GM23338 (cell line): ENCODE measurements around the gene CCL4L2. TPM values are rescaled to one million over a fixed set of nuclear protein-coding genes. Genes with fewer than 3 reads are reported as not detected.
"Not testable (repeated sequence)": the region's sequence is repeated elsewhere in the genome, so short reads cannot be mapped to it uniquely, and the experiment has no call there.

Experiments
- ATAC-seq: fragments of 200-7000 bp; cut with Tn5 transposase; 3 replicates; pipeline ENCODE4 v1.9.1; 2020
- DNase-seq: peaks from one replicate; pipeline ENCODE4 v3.0.0-alpha.2; 2015; ENCODE audit warnings: low spot score
- H2AFZ ChIP-seq: fragments of 200-600 bp; sonication (generic); 2 replicates; pipeline ENCODE4 v1.8.0; 2016; ENCODE audit warnings: antibody characterized with exemption, mild to moderate bottlenecking, moderate library complexity
- H3F3A ChIP-seq: fragments of 200-600 bp; sonication (generic); replicated peaks from 2 replicates; pipeline ENCODE4 v1.8.0; 2017; ENCODE audit warnings: antibody characterized with exemption, mixed run types, low read depth
- H3K27ac ChIP-seq: fragments of 200-600 bp; sonication (generic); 2 replicates; pipeline ENCODE4 v1.6.1; 2016; ENCODE audit warnings: low read depth
- H3K27me3 ChIP-seq: fragments of 200-600 bp; sonication (generic); 2 replicates; pipeline ENCODE4 v1.8.0; 2016; ENCODE audit warnings: mild to moderate bottlenecking, mixed run types, moderate library complexity; ENCODE audit not compliant: insufficient read depth
- H3K36me3 ChIP-seq: fragments of 200-600 bp; sonication (generic); 2 replicates; pipeline ENCODE4 v1.8.0; 2016; ENCODE audit warnings: mild to moderate bottlenecking; ENCODE audit not compliant: insufficient read depth
- H3K4me1 ChIP-seq: fragments of 200-600 bp; sonication (generic); 2 replicates; pipeline ENCODE4 v1.8.0; 2016; ENCODE audit warnings: mild to moderate bottlenecking, moderate library complexity; ENCODE audit not compliant: insufficient read depth
- H3K4me2 ChIP-seq: fragments of 200-600 bp; sonication (generic); 2 replicates; pipeline ENCODE4 v1.7.1; 2017; ENCODE audit warnings: mixed run types
- H3K4me3 ChIP-seq: fragments of 200-600 bp; sonication (generic); 2 replicates; pipeline ENCODE4 v1.6.1; 2016; ENCODE audit warnings: mixed run types
- H3K79me2 ChIP-seq: fragments of 200-600 bp; sonication (generic); replicated peaks from 2 replicates; pipeline ENCODE4 v1.8.0; 2017; ENCODE audit warnings: mild to moderate bottlenecking; ENCODE audit not compliant: insufficient read depth
- H3K9me2 ChIP-seq: fragments of 200-600 bp; sonication (generic); 2 replicates; pipeline ENCODE4 v1.8.0; 2017; ENCODE audit not compliant: insufficient read depth
- H4K20me1 ChIP-seq: fragments of 200-600 bp; sonication (generic); replicated peaks from 2 replicates; pipeline ENCODE4 v1.8.0; 2017; ENCODE audit warnings: mild to moderate bottlenecking; ENCODE audit not compliant: insufficient read depth
- H3K27ac Mint-ChIP-seq: 2 replicates; pipeline ENCODE4 v1.8.0; 2020; ENCODE audit warnings: inconsistent platforms, mild to moderate bottlenecking, moderate library complexity, mixed read lengths
- H3K27me3 Mint-ChIP-seq: 3 replicates; pipeline ENCODE4 v1.8.0; 2022; ENCODE audit warnings: low read depth, mild to moderate bottlenecking, moderate library complexity, mixed read lengths, inconsistent platforms; ENCODE audit not compliant: insufficient read depth, poor library complexity
- H3K36me3 Mint-ChIP-seq: 3 replicates; pipeline ENCODE4 v1.8.0; 2021; ENCODE audit warnings: low read depth, mild to moderate bottlenecking, inconsistent platforms, moderate library complexity, mixed read lengths
- H3K4me1 Mint-ChIP-seq: 3 replicates; pipeline ENCODE4 v1.8.0; 2020; ENCODE audit warnings: mild to moderate bottlenecking, inconsistent platforms, mixed read lengths
- H3K4me3 Mint-ChIP-seq: 3 replicates; pipeline ENCODE4 v1.8.0; 2021; ENCODE audit warnings: moderate library complexity, mild to moderate bottlenecking, inconsistent platforms, mixed read lengths
- H3K9me3 Mint-ChIP-seq: 3 replicates; pipeline ENCODE4 v1.8.0; 2020; ENCODE audit warnings: moderate library complexity, mild to moderate bottlenecking, inconsistent platforms, mixed read lengths
- CREB1 ChIP-seq: fragments of 250-450 bp; sonication (Bioruptor Pico); IDR thresholded peaks from 2 replicates; pipeline ENCODE4 v1.5.0; 2020; ENCODE audit warnings: low read depth, mild to moderate bottlenecking, moderate library complexity
- ETS1 ChIP-seq: IDR thresholded peaks from 2 replicates; pipeline ENCODE4 v1.6.1; 2016; ENCODE audit warnings: antibody characterized with exemption
- EZH2phosphoT487 ChIP-seq: fragments of 200-600 bp; sonication (generic); IDR thresholded peaks from one replicate; pipeline ENCODE4 v1.8.1; 2018; ENCODE audit warnings: antibody characterized with exemption; ENCODE audit not compliant: unreplicated experiment
- NANOG ChIP-seq: IDR thresholded peaks from 2 replicates; pipeline ENCODE4 v1.6.1; 2016; ENCODE audit warnings: antibody characterized with exemption, borderline replicate concordance
- POLR2AphosphoS5 ChIP-seq: IDR thresholded peaks from 2 replicates; pipeline ENCODE4 v1.6.1; 2016; ENCODE audit warnings: antibody characterized with exemption, low read depth
- STAT1 ChIP-seq: IDR thresholded peaks from one replicate; pipeline ENCODE4 v1.6.1; 2016; ENCODE audit warnings: antibody characterized with exemption; ENCODE audit not compliant: unreplicated experiment
- ZNF114 ChIP-seq: fragments of 250-450 bp; sonication (Bioruptor Pico); IDR thresholded peaks from 2 replicates; pipeline ENCODE4 v1.5.0; 2020; ENCODE audit warnings: mild to moderate bottlenecking, moderate library complexity
- ZNF331 ChIP-seq: fragments of 250-450 bp; sonication (Bioruptor Pico); IDR thresholded peaks from 2 replicates; pipeline ENCODE4 v1.5.0; 2020; ENCODE audit warnings: low read depth, mild to moderate bottlenecking, moderate library complexity
- polyA plus RNA-seq: library from polyadenylated mRNA; unstranded; fragments of >200 nt; fragmentation: Nextera tagmentation; extraction: Ambion mirVana; gene quantifications from 2 replicates; pipeline ENCODE4 v1.2.1, GENCODE V29; 2016
- total RNA-seq: library from RNA; depleted of rRNA; stranded (reverse); fragments of >200 nt; shearing (Covaris generic); gene quantifications from 2 replicates; pipeline ENCODE4 v1.2.3, GENCODE V29; 2014
- TF ChIP-seq, protein P1 (sequence below): fragments of 250-450 bp; sonication (Bioruptor Pico); IDR thresholded peaks from 2 replicates; pipeline ENCODE4 v1.5.0; 2020; ENCODE audit warnings: mild to moderate bottlenecking, moderate library complexity

The CCL4L2 gene
- total and polyA plus RNA-seq, 2 experiments from 2014 or later: not detected

GRCh38 chr17:36209575-36209974, 1.3 kb upstream of the CCL4L2 start:
- peaks cover 1% of the 10 kb centered on the region for H3K27me3 Mint-ChIP-seq
- TF ChIP-seq ZNF331 (CRISPR knock-in tag): no peak
- TF ChIP-seq POLR2AphosphoS5: no peak
- no peak for TF ChIP-seq STAT1
- no peak for TF ChIP-seq NANOG

DNA sequence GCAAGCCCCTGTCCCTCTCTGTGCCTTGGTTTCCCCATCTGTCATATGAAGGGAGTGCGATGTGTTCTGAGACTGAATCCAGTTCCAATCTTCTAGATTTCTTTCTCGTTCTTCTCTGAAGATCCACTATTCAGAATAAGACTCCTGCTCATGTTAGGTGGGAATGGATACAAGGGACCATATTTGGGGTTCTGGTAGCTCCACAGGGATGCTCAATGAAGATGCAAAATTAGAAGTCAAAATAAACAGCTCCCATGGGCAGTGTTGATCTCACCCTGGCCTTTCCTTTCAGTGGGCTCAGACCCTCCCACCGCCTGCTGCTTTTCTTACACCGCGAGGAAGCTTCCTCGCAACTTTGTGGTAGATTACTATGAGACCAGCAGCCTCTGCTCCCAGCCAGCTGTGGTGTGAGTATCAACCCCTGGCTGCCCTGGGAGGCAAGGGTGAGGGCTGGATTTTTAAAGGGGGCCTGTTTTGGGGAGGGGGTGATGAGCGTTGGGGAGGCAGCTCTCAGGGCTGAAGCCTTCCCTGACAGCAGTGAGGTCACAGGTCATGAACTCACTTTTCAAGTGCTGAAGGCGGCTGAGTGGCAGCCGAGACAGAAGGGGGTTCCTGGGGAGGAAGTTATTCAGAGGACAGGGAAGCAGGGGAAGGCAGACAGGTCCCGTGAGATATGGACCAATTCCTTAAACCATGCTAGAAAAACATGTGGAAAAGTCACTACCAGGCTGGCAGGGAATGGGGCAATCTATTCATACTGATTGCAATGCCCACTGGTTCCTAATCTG, 815 bp downstream of the CCL4L2 start:
- H3K27me3 Mint-ChIP-seq, H3K27ac Mint-ChIP-seq: not testable (repeated sequence)

More at GRCh38 chr17:36209575-36209974, 1.3 kb upstream of the CCL4L2 start:
- Histone ChIP-seq H4K20me1 (no peaks in the 10 kb centered on the region), H3K4me1 (no peaks in the 10 kb centered on the region), H3K27me3 (no peaks in the 10 kb centered on the region), H3K9me2 (no peaks in the 10 kb centered on the region), H3F3A (no peaks in the 10 kb centered on the region), H3K27ac (no peak overlapping the region), H3K36me3 (no peaks in the 10 kb centered on the region), H3K4me2 (no peak overlapping the region), H3K4me3 (no peak overlapping the region), H3K79me2 (no peaks in the 10 kb centered on the region), H2AFZ (no peak overlapping the region)
- DNase-seq: no peak
- Mint-ChIP-seq H3K4me1 (peaks cover 10% of the 10 kb centered on the region; the same call in 2 of the 3 replicates), H3K36me3 (no peaks in the 10 kb centered on the region), H3K4me3 (no peak overlapping the region), H3K27ac (no peak overlapping the region), H3K9me3 (no peaks in the 10 kb centered on the region)
- ATAC-seq: no peak

DNA sequence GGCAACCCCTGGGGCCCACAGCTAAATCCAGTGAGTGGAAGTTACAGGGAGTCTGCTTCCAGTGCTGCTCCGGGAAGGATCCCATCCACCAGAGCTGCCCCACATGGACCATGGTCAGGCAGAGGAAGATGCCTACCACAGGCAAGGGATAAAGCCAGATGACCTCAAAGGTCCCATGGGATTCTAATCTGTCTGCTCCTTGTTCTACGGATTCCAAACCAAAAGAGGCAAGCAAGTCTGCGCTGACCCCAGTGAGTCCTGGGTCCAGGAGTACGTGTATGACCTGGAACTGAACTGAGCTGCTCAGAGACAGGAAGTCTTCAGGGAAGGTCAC, 1.4 kb downstream of the CCL4L2 start:
- no peaks in the 10 kb centered on the region for H3K36me3 Mint-ChIP-seq
- no peak for DNase-seq
- H3K4me1 Mint-ChIP-seq: peaks cover 10% of the 10 kb centered on the region; the same call in 2 of the 3 replicates
- H3K27ac Mint-ChIP-seq: no peak overlapping the region
- Histone ChIP-seq H3K4me1 (no peaks in the 10 kb centered on the region), H3K27me3 (no peaks in the 10 kb centered on the region), H3K9me2 (peaks cover 5% of the 10 kb centered on the region), H3K36me3 (no peaks in the 10 kb centered on the region), H3K27ac (no peak overlapping the region), H3K4me2 (no peak overlapping the region), H3K79me2 (no peaks in the 10 kb centered on the region), H4K20me1 (no peaks in the 10 kb centered on the region), H3K4me3 (no peak overlapping the region), H2AFZ (no peak overlapping the region), H3F3A (no peaks in the 10 kb centered on the region)
- no peaks in the 10 kb centered on the region for H3K9me3 Mint-ChIP-seq
- no peak for ATAC-seq
- H3K27me3 Mint-ChIP-seq: peaks cover 3% of the 10 kb centered on the region
- no peak overlapping the region for H3K4me3 Mint-ChIP-seq
- no peak for TF ChIP-seq EZH2phosphoT487
- no peak for TF ChIP-seq POLR2AphosphoS5
- no peak for TF ChIP-seq ETS1
- TF ChIP-seq NANOG: no peak
- no peak for TF ChIP-seq STAT1
- TF ChIP-seq, protein P1, sequence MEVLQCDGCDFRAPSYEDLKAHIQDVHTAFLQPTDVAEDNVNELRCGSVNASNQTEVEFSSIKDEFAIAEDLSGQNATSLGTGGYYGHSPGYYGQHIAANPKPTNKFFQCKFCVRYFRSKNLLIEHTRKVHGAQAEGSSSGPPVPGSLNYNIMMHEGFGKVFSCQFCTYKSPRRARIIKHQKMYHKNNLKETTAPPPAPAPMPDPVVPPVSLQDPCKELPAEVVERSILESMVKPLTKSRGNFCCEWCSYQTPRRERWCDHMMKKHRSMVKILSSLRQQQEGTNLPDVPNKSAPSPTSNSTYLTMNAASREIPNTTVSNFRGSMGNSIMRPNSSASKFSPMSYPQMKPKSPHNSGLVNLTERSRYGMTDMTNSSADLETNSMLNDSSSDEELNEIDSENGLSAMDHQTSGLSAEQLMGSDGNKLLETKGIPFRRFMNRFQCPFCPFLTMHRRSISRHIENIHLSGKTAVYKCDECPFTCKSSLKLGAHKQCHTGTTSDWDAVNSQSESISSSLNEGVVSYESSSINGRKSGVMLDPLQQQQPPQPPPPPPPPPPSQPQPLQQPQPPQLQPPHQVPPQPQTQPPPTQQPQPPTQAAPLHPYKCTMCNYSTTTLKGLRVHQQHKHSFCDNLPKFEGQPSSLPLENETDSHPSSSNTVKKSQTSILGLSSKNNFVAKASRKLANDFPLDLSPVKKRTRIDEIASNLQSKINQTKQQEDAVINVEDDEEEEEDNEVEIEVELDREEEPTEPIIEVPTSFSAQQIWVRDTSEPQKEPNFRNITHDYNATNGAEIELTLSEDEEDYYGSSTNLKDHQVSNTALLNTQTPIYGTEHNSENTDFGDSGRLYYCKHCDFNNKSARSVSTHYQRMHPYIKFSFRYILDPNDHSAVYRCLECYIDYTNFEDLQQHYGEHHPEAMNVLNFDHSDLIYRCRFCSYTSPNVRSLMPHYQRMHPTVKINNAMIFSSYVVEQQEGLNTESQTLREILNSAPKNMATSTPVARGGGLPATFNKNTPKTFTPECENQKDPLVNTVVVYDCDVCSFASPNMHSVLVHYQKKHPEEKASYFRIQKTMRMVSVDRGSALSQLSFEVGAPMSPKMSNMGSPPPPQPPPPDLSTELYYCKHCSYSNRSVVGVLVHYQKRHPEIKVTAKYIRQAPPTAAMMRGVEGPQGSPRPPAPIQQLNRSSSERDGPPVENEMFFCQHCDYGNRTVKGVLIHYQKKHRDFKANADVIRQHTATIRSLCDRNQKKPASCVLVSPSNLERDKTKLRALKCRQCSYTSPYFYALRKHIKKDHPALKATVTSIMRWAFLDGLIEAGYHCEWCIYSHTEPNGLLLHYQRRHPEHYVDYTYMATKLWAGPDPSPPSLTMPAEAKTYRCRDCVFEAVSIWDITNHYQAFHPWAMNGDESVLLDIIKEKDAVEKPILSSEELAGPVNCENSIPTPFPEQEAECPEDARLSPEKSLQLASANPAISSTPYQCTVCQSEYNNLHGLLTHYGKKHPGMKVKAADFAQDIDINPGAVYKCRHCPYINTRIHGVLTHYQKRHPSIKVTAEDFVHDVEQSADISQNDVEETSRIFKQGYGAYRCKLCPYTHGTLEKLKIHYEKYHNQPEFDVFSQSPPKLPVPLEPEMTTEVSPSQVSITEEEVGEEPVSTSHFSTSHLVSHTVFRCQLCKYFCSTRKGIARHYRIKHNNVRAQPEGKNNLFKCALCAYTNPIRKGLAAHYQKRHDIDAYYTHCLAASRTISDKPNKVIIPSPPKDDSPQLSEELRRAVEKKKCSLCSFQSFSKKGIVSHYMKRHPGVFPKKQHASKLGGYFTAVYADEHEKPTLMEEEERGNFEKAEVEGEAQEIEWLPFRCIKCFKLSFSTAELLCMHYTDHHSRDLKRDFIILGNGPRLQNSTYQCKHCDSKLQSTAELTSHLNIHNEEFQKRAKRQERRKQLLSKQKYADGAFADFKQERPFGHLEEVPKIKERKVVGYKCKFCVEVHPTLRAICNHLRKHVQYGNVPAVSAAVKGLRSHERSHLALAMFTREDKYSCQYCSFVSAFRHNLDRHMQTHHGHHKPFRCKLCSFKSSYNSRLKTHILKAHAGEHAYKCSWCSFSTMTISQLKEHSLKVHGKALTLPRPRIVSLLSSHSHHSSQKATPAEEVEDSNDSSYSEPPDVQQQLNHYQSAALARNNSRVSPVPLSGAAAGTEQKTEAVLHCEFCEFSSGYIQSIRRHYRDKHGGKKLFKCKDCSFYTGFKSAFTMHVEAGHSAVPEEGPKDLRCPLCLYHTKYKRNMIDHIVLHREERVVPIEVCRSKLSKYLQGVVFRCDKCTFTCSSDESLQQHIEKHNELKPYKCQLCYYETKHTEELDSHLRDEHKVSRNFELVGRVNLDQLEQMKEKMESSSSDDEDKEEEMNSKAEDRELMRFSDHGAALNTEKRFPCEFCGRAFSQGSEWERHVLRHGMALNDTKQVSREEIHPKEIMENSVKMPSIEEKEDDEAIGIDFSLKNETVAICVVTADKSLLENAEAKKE (CRISPR knock-in tag): no peak
- no peak for TF ChIP-seq CREB1
- no peak for TF ChIP-seq ZNF114 (CRISPR knock-in tag)

More for the DNA sequence above, 815 bp downstream of the CCL4L2 start:
- H3K36me3 Mint-ChIP-seq, H3K36me3 ChIP-seq, H3K27ac ChIP-seq, H3K4me3 Mint-ChIP-seq, H3K9me3 Mint-ChIP-seq, DNase-seq, H3K27me3 ChIP-seq, H3K4me1 ChIP-seq, H3K79me2 ChIP-seq, H3K9me2 ChIP-seq, H4K20me1 ChIP-seq, H3K4me3 ChIP-seq, H2AFZ ChIP-seq, H3K4me2 ChIP-seq, H3F3A ChIP-seq: not testable (repeated sequence)
- peaks cover 10% of the 10 kb centered on the region; the same call in 2 of the 3 replicates for H3K4me1 Mint-ChIP-seq
- ATAC-seq: peak; percentile 33; the same call in 2 of the 3 replicates
